Measurements from ENCODE around the gene COL23A1. TPM values are rescaled to one million over a fixed set of nuclear protein-coding genes. Genes with fewer than 3 reads are reported as not detected.
A peak's percentile ranks its signal among the peaks of the same experiment; 100 is the strongest.

The COL23A1 gene
- total RNA-seq, 2 donors from 2014 or later, result 1.5 to 2.5 TPM

- H3K27ac ChIP-seq, result peak overlapping the region; percentile 9 to 56
- no peak for TF ChIP-seq CTCF (IDR thresholded peaks at IDR 0.05)
- no peaks in the 10 kb centered on the region for H3K9me3 ChIP-seq
- DNase-seq (ENCODE audit: low spot score), result no peak
- ATAC-seq (ENCODE audit: insufficient number of reproducible peaks, low FRiP score, low read depth), result no peak
- H3K27me3 ChIP-seq (replicated peaks; ENCODE audit: insufficient read depth), result no peaks in the 10 kb centered on the region
- H3K4me3 ChIP-seq, result no peak overlapping the region
- peaks cover 30% of the 10 kb centered on the region for H3K36me3 ChIP-seq
- H3K4me1 ChIP-seq (ENCODE audit: control insufficient read depth in 1 of 2, low read depth in 2 of 2), result peaks cover 15 to 25% of the 10 kb centered on the region in 2 donors
Observed at GRCh38 chr5:178602752-178603151, 12.6 kb upstream of the COL23A1 start.

GRCh38 chr5:178595750-178596149 is 5.6 kb upstream of the COL23A1 start:
- ATAC-seq (ENCODE audit: insufficient number of reproducible peaks, low FRiP score, low read depth), result no peak
- no peak for TF ChIP-seq CTCF (IDR thresholded peaks at IDR 0.05)
- Histone ChIP-seq H3K27ac (no peak overlapping the region), H3K4me3 (no peak overlapping the region), H3K27me3 (replicated peaks; ENCODE audit: insufficient read depth) (no peaks in the 10 kb centered on the region), H3K4me1 (ENCODE audit: control insufficient read depth in 1 of 2, low read depth in 2 of 2) (peaks cover 0 to 12% of the 10 kb centered on the region in 2 donors), H3K9me3 (peaks cover 7% of the 10 kb centered on the region), H3K36me3 (no peaks in the 10 kb centered on the region)
- DNase-seq (ENCODE audit: low spot score), result no peak

- ATAC-seq (ENCODE audit: insufficient number of reproducible peaks, low FRiP score, low read depth), result no peak
- no peak overlapping the region for H3K27ac ChIP-seq
- H3K4me3 ChIP-seq, result no peak overlapping the region
- no peaks in the 10 kb centered on the region for H3K36me3 ChIP-seq
- H3K9me3 ChIP-seq, result peaks cover 7% of the 10 kb centered on the region
- DNase-seq (ENCODE audit: low spot score), result no peak
- no peaks in the 10 kb centered on the region for H3K27me3 ChIP-seq (replicated peaks; ENCODE audit: insufficient read depth)
- no peak for TF ChIP-seq CTCF (IDR thresholded peaks at IDR 0.05)
- peaks cover 0 to 17% of the 10 kb centered on the region in 2 donors for H3K4me1 ChIP-seq (ENCODE audit: control insufficient read depth in 1 of 2, low read depth in 2 of 2)
Observed at GRCh38 chr5:178595150-178595549, 5.0 kb upstream of the COL23A1 start.

- peak overlapping the region; percentile 55 to 74 for H3K27ac ChIP-seq
Observed at GRCh38 chr5:178590924-178591423, 781 bp upstream of the COL23A1 start.

More at GRCh38 chr5:178590924-178591423, 781 bp upstream of the COL23A1 start:
- H3K36me3 ChIP-seq, result no peaks in the 10 kb centered on the region
- peak; percentile 42 for ATAC-seq (ENCODE audit: insufficient number of reproducible peaks, low FRiP score, low read depth)
- peaks cover 7% of the 10 kb centered on the region for H3K9me3 ChIP-seq
- TF ChIP-seq CTCF (IDR thresholded peaks at IDR 0.05), result no peak
- H3K4me1 ChIP-seq (ENCODE audit: control insufficient read depth in 1 of 2, low read depth in 2 of 2), result peaks cover 0 to 24% of the 10 kb centered on the region in 2 donors
- no peaks in the 10 kb centered on the region for H3K27me3 ChIP-seq (replicated peaks; ENCODE audit: insufficient read depth)
- peak overlapping the region; percentile 80 for H3K4me3 ChIP-seq
- DNase-seq (ENCODE audit: low spot score), result no peak

Measured in thoracic aorta (tissue), 2 donors.